Measurements from ENCODE around the gene CAMK1D.

Gene CAMK1D

DNA sequence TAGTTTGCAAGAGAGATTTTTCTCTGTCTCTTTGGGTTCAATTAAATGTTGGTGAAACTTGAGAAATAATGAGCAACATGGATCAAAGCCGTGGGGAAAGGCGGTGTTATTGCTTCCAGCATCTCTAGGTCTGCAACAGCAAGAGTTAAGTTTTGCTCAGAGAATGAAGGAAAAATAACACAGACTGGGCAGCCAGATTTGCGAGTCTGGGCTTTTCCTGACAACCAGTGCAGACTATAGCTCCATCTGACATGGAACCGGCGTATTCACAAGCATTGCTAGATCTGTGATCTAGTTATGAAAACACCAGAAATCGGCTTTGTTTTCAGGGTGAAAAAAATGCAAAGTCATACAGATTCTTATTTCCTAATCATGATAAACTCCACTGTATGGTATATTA, 110.4 kb downstream of the CAMK1D start:
- no peak for DNase-seq (ENCODE audit: extremely low read depth in 1 of 2, low read depth in 1 of 2)

- DNase-seq (ENCODE audit: extremely low read depth in 1 of 2, low read depth in 1 of 2): no peak
These were observed 114.1 kb downstream of the CAMK1D start for GRCh38 chr10:12463459-12463838.

GRCh38 chr10:12465385-12466136, 116.2 kb downstream of the CAMK1D start:
- no peak for DNase-seq (ENCODE audit: extremely low read depth in 1 of 2, low read depth in 1 of 2)

- no peak for DNase-seq (ENCODE audit: extremely low read depth in 1 of 2, low read depth in 1 of 2)
These were observed 117.5 kb downstream of the CAMK1D start for GRCh38 chr10:12466704-12467305.

DNA sequence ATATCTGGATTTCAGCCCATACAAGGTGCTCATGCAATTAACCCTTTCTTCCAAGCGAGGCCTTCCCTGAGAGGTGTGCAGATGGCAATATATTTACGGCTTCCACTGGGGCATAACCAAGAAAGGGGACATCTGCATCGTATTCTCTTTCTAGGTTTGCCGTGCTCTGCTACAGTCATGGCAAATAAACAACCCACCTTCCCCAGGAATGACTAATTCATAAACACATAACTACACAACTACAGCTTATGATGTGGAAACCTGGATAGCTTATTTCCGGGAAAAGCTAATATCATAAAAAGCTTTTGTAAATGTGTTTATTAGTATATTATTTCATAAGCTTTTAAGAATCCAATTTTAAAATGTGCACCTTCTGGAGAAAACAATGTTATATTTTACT, 120.0 kb downstream of the CAMK1D start:
- no peak for DNase-seq (ENCODE audit: extremely low read depth in 1 of 2, low read depth in 1 of 2)

- DNase-seq (ENCODE audit: extremely low read depth in 1 of 2, low read depth in 1 of 2): no peak
These were observed 121.4 kb downstream of the CAMK1D start for GRCh38 chr10:12470719-12471118.

DNA sequence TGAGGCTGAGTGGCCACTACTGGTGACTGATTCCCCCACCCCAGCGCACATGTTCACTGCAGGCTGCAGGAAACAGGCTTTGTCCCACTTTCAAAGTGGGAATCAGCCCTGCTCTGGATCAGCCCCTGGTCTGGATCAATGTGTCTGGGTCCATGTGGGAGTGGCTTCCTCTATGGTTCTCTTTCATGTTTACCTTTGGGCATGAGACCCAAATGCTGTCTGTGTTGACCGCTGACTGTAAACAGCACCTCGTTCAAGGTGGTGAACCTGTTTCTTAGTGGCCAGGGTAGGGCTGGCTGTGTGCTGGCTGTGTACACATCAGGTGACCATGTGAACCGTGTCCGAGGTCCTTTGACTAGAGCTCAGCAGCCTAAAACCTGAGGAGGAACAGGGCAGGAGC, 121.8 kb downstream of the CAMK1D start:
- no peak for DNase-seq (ENCODE audit: extremely low read depth in 1 of 2, low read depth in 1 of 2)

- no peak for DNase-seq (ENCODE audit: extremely low read depth in 1 of 2, low read depth in 1 of 2)
These were observed 124.1 kb downstream of the CAMK1D start for GRCh38 chr10:12473491-12473890.

DNA sequence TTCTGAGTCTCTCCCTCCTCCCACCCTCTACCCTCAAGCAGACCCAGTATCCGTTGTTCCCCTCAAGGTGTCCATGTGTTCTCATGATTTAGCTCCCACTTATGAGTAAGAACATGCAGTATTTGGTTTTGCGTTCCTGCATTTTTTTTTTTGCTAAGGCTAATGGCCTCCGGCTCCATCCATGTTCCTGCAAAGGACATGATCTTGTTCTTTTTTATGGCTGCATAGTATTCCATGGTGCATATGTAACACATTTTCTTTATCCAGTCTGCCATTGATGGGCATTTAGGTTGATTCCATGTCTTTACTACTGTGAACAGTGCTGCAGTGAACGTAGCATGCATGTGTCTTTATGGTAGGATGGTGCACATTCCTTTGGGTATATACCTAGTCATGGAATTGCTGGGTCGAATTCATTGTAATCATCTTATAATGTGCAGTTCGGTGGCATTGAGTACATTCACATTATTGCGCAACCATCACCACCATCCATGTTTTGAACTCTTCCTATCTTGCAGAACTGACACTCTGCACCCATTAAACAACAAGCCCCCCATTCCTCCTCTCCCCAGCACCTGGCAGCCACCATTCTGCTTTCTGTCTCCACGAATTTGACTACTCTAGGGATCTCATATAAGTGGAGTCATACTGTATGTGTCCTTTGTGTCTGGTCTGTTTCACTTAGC, 125.5 kb downstream of the CAMK1D start:
- no peak for DNase-seq (ENCODE audit: extremely low read depth in 1 of 2, low read depth in 1 of 2)

DNA sequence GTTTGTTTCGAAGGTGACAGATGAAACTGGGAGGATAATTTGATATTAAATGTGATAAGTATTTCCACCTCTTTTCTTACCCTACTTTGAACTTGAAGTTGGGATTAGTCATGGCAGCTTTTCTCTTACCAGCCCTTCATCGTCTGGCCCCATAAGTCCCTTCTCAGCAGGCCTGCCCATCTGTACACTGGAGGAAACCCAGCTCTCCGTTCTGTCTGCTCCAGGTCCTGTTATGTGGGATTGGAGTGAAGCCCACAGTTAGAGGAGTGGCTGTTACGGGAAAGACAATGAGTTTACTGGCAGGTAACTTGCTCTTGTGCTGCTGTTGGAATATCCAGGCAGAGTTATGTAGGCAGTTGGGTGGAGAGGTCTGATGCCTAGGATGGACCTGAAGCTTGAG, 127.3 kb downstream of the CAMK1D start:
- no peak for DNase-seq (ENCODE audit: extremely low read depth in 1 of 2, low read depth in 1 of 2)

DNA sequence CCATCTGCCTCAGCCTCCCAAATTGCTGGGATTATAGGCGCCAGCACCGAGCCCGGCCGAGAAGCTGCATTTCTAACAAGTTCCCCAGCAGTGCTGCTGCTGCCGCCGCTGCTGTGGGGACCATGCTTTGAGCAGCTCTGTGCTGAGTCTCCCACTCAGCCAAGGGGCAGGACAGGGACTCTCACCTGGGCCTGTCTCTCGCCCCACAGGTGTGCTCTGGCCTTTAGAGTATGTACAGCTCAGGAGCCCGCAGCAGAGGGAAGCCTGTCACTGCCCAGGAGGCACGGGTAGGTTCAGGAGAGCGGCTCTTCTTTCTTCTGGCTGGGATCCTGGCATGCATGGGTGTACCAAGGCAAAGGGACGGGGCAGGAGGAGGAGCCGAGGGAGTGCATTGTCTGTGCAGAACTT, 130.1 kb downstream of the CAMK1D start:
- DNase-seq (ENCODE audit: extremely low read depth in 1 of 2, low read depth in 1 of 2): no peak

- DNase-seq (ENCODE audit: extremely low read depth in 1 of 2, low read depth in 1 of 2): no peak
These were observed 130.6 kb downstream of the CAMK1D start for GRCh38 chr10:12479924-12480323.

- DNase-seq (ENCODE audit: extremely low read depth in 1 of 2, low read depth in 1 of 2): no peak
These were observed 131.1 kb downstream of the CAMK1D start for GRCh38 chr10:12480440-12480839.

DNA sequence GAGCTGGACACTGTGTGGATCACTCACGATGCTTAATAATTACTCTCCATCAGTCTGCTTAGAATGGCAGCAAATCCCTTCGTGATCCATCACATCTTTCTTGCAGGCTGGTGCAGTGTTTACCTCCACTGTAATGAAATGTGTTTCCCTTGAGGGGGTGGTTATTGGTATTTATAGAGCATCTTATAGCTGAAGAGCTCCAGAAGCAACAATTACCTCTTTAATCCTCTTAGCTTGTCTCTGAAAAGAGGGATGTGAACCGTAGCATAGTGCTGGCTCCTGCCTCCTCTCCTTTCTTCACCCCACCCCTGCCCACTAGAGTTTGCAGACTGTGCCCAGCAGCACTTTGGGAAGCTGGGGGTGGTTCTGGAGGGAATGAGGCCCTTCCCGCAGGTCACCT, 132.6 kb downstream of the CAMK1D start:
- DNase-seq (ENCODE audit: extremely low read depth in 1 of 2, low read depth in 1 of 2): no peak

GRCh38 chr10:12482587-12482986, 133.2 kb downstream of the CAMK1D start:
- DNase-seq (ENCODE audit: extremely low read depth in 1 of 2, low read depth in 1 of 2): no peak

- no peak for DNase-seq (ENCODE audit: extremely low read depth in 1 of 2, low read depth in 1 of 2)
These were observed 134.9 kb downstream of the CAMK1D start for GRCh38 chr10:12484002-12484918.

- DNase-seq (ENCODE audit: extremely low read depth in 1 of 2, low read depth in 1 of 2): peak in 1 of 2 donors; percentile 7
These were observed 135.8 kb downstream of the CAMK1D start for GRCh38 chr10:12484941-12485805.

GRCh38 chr10:12487366-12487765, 138.0 kb downstream of the CAMK1D start:
- DNase-seq (ENCODE audit: extremely low read depth in 1 of 2, low read depth in 1 of 2): no peak

DNA sequence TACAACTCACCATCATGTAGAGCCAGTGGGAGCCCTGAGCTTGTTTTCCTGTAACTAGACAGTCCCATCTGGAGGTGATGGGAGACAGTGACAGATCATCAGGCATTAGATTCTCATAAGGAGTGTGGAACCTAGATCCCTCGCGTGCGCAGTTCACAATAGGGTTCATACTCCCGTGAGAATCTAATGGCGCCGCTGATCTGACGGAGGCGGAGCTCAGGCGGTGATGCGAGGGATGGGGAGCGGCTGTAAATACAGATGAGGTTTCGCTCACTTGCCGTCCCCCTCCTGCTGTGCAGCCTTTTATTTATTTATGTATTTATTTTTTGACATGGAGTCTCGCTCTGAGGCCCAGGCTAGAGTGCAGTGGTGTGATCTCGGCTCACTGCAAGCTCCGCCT, 139.3 kb downstream of the CAMK1D start:
- DNase-seq (ENCODE audit: extremely low read depth in 1 of 2, low read depth in 1 of 2): no peak

DNA sequence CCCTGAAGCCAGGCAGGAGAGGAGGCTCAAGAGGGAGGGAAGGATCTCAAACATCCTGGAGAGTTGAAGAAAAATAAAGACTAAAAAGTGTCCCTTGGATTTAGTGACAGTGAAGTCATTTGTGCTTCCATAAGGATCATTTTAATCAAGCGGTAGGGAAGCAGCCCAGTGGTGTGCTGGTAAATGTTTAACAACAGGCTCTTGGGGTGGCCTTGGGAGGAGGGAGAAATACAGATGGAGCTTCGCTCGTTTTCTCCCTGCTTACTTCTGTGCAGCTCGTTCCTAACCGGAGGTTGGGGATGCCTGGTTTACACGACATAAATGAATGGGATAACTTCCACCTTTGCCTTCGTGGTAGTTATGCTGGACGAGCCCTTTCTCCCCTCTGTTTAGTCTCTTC, 140.0 kb downstream of the CAMK1D start:
- no peak for DNase-seq (ENCODE audit: extremely low read depth in 1 of 2, low read depth in 1 of 2)
